ENCODE data around the gene WDR27. TPM values are rescaled to one million over a fixed set of nuclear protein-coding genes. Genes with fewer than 3 reads are reported as not detected.
A peak's percentile ranks its signal among the peaks of the same experiment; 100 is the strongest.

Gene WDR27
- total RNA-seq, 2 experiments from 2014 or later: 77.2 to 108 TPM

- H3K27ac ChIP-seq (ENCODE audit: low read depth, low read length, poor library complexity, severe bottlenecking): peak overlapping the region; percentile 86
- peaks cover 18% of the 10 kb centered on the region for H3K36me3 ChIP-seq (ENCODE audit: insufficient read depth, low read length)
- no peak for TF ChIP-seq EZH2phosphoT487 (IDR thresholded peaks at IDR 0.05; ENCODE audit: borderline replicate concordance, low read depth, low read length)
- TF ChIP-seq, protein P1, sequence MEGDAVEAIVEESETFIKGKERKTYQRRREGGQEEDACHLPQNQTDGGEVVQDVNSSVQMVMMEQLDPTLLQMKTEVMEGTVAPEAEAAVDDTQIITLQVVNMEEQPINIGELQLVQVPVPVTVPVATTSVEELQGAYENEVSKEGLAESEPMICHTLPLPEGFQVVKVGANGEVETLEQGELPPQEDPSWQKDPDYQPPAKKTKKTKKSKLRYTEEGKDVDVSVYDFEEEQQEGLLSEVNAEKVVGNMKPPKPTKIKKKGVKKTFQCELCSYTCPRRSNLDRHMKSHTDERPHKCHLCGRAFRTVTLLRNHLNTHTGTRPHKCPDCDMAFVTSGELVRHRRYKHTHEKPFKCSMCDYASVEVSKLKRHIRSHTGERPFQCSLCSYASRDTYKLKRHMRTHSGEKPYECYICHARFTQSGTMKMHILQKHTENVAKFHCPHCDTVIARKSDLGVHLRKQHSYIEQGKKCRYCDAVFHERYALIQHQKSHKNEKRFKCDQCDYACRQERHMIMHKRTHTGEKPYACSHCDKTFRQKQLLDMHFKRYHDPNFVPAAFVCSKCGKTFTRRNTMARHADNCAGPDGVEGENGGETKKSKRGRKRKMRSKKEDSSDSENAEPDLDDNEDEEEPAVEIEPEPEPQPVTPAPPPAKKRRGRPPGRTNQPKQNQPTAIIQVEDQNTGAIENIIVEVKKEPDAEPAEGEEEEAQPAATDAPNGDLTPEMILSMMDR (conservative IDR thresholded peaks at IDR 0.05; ENCODE audit: low read length): no peak
- H3K9me2 ChIP-seq (ENCODE audit: insufficient read depth, low read length): no peaks in the 10 kb centered on the region
- peaks cover 49% of the 10 kb centered on the region for H3K79me2 ChIP-seq (ENCODE audit: insufficient read depth, low read depth, low read length)
- peaks cover 22% of the 10 kb centered on the region for H4K20me1 ChIP-seq (ENCODE audit: insufficient read depth, low read length)
- DNase-seq (ENCODE audit: low spot score): peak; percentile 79
- ChIA-PET POLR2A (interaction anchor here (0.6 to 3.2 kb wide), 3 partner anchors 14 to 829 kb away, joined by 3 to 37 read pairs (median 3); no protein-coding TSS in a partner anchor), CTCF (ENCODE audit: unreplicated experiment) (no interaction called here)
- intact Hi-C loops (cut with micrococcal nuclease; ENCODE audit: unreplicated experiment): loop anchor here (1.0 kb wide), 1 partner anchor 21 kb away; the partner anchor contains the start of genes C6orf120 and WDR27
- H2AFZ ChIP-seq (ENCODE audit: low read length): peak overlapping the region; percentile 38; the same call in 1 of the 2 replicates
- no TSS peak for BruUV-seq (replicated peaks)
- peak overlapping the region; percentile 96 for H3K4me2 ChIP-seq (ENCODE audit: low read length)
- H3K4me1 ChIP-seq (ENCODE audit: insufficient read depth, low read length, poor library complexity, severe bottlenecking): peaks cover 26% of the 10 kb centered on the region
- peak overlapping the region; percentile 83 for H3K4me3 ChIP-seq (ENCODE audit: low read depth, low read length, poor library complexity, severe bottlenecking)
- no peaks in the 10 kb centered on the region for H3K9me3 ChIP-seq (ENCODE audit: low read length)
Observed at GRCh38 chr6:169723200-169723909, 21.5 kb upstream of the WDR27 start.

DNA sequence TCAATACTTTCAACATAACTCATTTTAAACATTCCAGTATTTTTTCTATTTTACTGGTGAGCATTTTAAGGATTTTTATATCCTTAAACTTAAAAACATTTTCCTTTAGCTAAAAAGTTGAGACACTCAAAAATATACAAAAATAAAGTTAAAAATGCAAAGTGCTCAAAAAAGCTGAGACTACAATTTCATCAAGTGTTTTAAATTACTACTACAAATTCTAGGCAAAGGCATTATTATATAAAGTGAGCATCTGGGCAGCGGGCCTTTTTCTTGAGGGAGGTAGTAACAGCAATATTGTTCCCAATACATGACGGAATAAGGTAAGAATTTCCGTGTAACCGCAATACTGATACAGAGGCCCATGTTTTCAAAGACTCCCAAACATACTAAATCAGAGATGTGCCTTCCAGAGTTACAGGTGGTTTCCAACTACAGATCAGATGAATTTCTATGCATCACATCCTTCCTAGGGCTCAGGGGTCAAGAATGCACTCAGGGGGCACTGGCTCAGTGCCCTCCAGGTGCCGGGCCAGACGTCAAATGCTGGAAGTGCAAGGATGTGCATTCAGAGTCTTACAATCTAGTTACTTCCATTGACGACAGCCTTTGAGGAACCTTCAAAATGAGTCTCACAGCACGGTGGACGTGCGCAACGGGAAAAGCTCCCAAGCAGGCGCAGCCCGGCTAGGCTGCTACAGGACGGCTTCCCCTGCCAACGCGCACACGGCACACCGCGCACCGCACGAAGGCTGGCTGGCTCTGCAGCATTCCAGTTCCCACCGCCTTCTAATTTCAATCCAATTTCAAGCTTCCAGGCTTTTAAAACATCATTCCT, 20.8 kb upstream of the WDR27 start:
- peaks cover 57% of the 10 kb centered on the region for H3K79me2 ChIP-seq (ENCODE audit: insufficient read depth, low read depth, low read length)
- peak overlapping the region; percentile 83 for H3K4me3 ChIP-seq (ENCODE audit: low read depth, low read length, poor library complexity, severe bottlenecking)
- H4K20me1 ChIP-seq (ENCODE audit: insufficient read depth, low read length): peaks cover 22% of the 10 kb centered on the region
- peaks cover 26% of the 10 kb centered on the region for H3K4me1 ChIP-seq (ENCODE audit: insufficient read depth, low read length, poor library complexity, severe bottlenecking)
- ChIA-PET CTCF (ENCODE audit: unreplicated experiment) (no interaction called here), POLR2A (interaction anchor here (0.6 to 3.2 kb wide), 8 partner anchors 11 to 830 kb away, joined by 3 to 37 read pairs (median 10); partner anchors contain the start of genes C6orf120, DYNLT2, ERMARD and WDR27)
- H3K4me2 ChIP-seq (ENCODE audit: low read length): peak overlapping the region; percentile 96
- H3K9me3 ChIP-seq (ENCODE audit: low read length): no peaks in the 10 kb centered on the region
- H3K27ac ChIP-seq (ENCODE audit: low read depth, low read length, poor library complexity, severe bottlenecking): peak overlapping the region; percentile 86
- no TSS peak for BruUV-seq (replicated peaks)
- DNase-seq (ENCODE audit: low spot score): peak; percentile 59
- H2AFZ ChIP-seq (ENCODE audit: low read length): peak overlapping the region; percentile 38; the same call in 1 of the 2 replicates
- intact Hi-C loops (cut with micrococcal nuclease; ENCODE audit: unreplicated experiment): loop anchor here (1.0 kb wide), 1 partner anchor 20 kb away; the partner anchor contains the start of genes C6orf120 and WDR27
- peaks cover 26% of the 10 kb centered on the region for H3K36me3 ChIP-seq (ENCODE audit: insufficient read depth, low read length)
- no peaks in the 10 kb centered on the region for H3K9me2 ChIP-seq (ENCODE audit: insufficient read depth, low read length)
- TF ChIP-seq, protein P1 (conservative IDR thresholded peaks at IDR 0.05; ENCODE audit: low read length): no peak
- no peak for TF ChIP-seq EZH2phosphoT487 (IDR thresholded peaks at IDR 0.05; ENCODE audit: borderline replicate concordance, low read depth, low read length)
